Prostate gland (tissue), 2 donors: ENCODE results near the gene CPLX3. TPM values are rescaled to one million over a fixed set of nuclear protein-coding genes. Genes with fewer than 3 reads are reported as not detected.

Experiments used
- DNase-seq: peaks from one replicate; pipeline ENCODE4 v3.0.0-alpha.2; 2019; ENCODE audit warnings: low spot score
- H3K27ac ChIP-seq, 2 donors: fragments of 200-600 bp; sonication (generic); 2 replicates each; pipeline ENCODE4 v1.5.1; 2017 to 2019
- H3K27me3 ChIP-seq: fragments of 200-600 bp; sonication (generic); replicated peaks from 2 replicates; pipeline ENCODE4 v1.5.1; 2019; ENCODE audit not compliant: insufficient read depth
- H3K36me3 ChIP-seq, 2 donors: fragments of 200-600 bp; sonication (generic); 1 replicate in 1 of 2; 2 replicates in 1 of 2; pipeline versions ENCODE4 v1.5.1 to v1.8.1; 2017 to 2019
- H3K4me1 ChIP-seq: fragments of 200-600 bp; sonication (generic); replicated peaks from 2 replicates; pipeline ENCODE4 v1.5.1; 2019
- H3K4me3 ChIP-seq, 2 donors: fragments of 200-600 bp; sonication (generic); 2 replicates each; pipeline ENCODE4 v1.5.1; 2017 to 2019
- H3K9me3 ChIP-seq: fragments of 200-600 bp; sonication (generic); 2 replicates; pipeline ENCODE4 v1.5.1; 2017
- CTCF ChIP-seq, 4 experiments: fragments of 200-600 bp in 2 of 4; fragments of 450-650 bp in 2 of 4; sonication (generic) in 2 of 4; IDR thresholded peaks; 1 replicate in 3 of 4; 2 replicates in 1 of 4; pipeline ENCODE4 v1.5.1; 2016 to 2019; ENCODE audit warnings: antibody characterized with exemption in 4 of 4, mild to moderate bottlenecking in 2 of 4, moderate library complexity in 2 of 4
- POLR2A ChIP-seq: fragments of 450-650 bp; IDR thresholded peaks from one replicate; pipeline ENCODE4 v1.6.1; 2016; ENCODE audit warnings: antibody characterized with exemption, mild to moderate bottlenecking
- POLR2AphosphoS5 ChIP-seq: sonication (generic); formaldehyde crosslinking; IDR thresholded peaks from one replicate; pipeline ENCODE4 v1.6.1; 2017; ENCODE audit warnings: antibody characterized with exemption
- WGBS: methylation state at CpG from one replicate; pipeline ENCODE4 v1.1.5; 2018; 5-methylcytosine and 5-hydroxymethylcytosine counted together
- intact Hi-C: fragments of 100-400 bp; cut with DNase I; formaldehyde crosslinking; loops from one replicate; pipeline ENCODE4 v1.14.2; 2022
- total RNA-seq, 2 donors: library from RNA; depleted of rRNA; stranded (reverse); fragments of >200 nt; gene quantifications; one replicate each; pipeline ENCODE4 v1.1.0, GENCODE V29; 2016

CPLX3 gene
- total RNA-seq, 2 donors from 2014 or later = 40.5 to 59.8 TPM

- Histone ChIP-seq H3K4me1 (peaks cover 19% of the 10 kb centered on the region), H3K9me3 (no peaks in the 10 kb centered on the region), H3K27ac (peak overlapping the region; percentile 77 to 83), H3K4me3 (no peak overlapping the region), H3K27me3 (no peaks in the 10 kb centered on the region), H3K36me3 (peaks cover 4 to 8% of the 10 kb centered on the region in 2 donors)
- DNase-seq = no peak
- TF ChIP-seq POLR2A = no peak
- no peak for TF ChIP-seq CTCF (IDR thresholded peaks at IDR 0.05)
- TF ChIP-seq POLR2AphosphoS5 = no peak
- 76% methylated on average over 17 of the region's 20 CpGs for WGBS
- intact Hi-C loops = no loop called here
These were observed 25.8 kb upstream of the CPLX3 start for GRCh38 chr15:74800559-74801094.

GRCh38 chr15:74801311-74801997, 25.0 kb upstream of the CPLX3 start:
- TF ChIP-seq POLR2A = no peak
- TF ChIP-seq CTCF (IDR thresholded peaks at IDR 0.05) = no peak
- no peak for TF ChIP-seq POLR2AphosphoS5
- intact Hi-C loops = no loop called here
- Histone ChIP-seq H3K9me3 (no peaks in the 10 kb centered on the region), H3K27ac (no peak overlapping the region), H3K4me3 (no peak overlapping the region), H3K27me3 (no peaks in the 10 kb centered on the region), H3K36me3 (peaks cover 4 to 8% of the 10 kb centered on the region in 2 donors), H3K4me1 (peaks cover 19% of the 10 kb centered on the region)
- WGBS = 81% methylated on average over 18 of the region's 18 CpGs
- DNase-seq = no peak

GRCh38 chr15:74802290-74802689, 24.1 kb upstream of the CPLX3 start:
- H3K36me3 ChIP-seq = peaks cover 4 to 8% of the 10 kb centered on the region in 2 donors
- WGBS = 94% methylated on average over 20 of the region's 20 CpGs
- no peak for DNase-seq
- intact Hi-C loops = no loop called here
- TF ChIP-seq POLR2A = no peak
- no peak for TF ChIP-seq POLR2AphosphoS5
- TF ChIP-seq CTCF (IDR thresholded peaks at IDR 0.05) = no peak
- no peak overlapping the region for H3K4me3 ChIP-seq
- H3K27ac ChIP-seq = no peak overlapping the region
- peaks cover 19% of the 10 kb centered on the region for H3K4me1 ChIP-seq
- no peaks in the 10 kb centered on the region for H3K27me3 ChIP-seq
- no peaks in the 10 kb centered on the region for H3K9me3 ChIP-seq

GRCh38 chr15:74802862-74803447, 23.5 kb upstream of the CPLX3 start:
- intact Hi-C loops = no loop called here
- Histone ChIP-seq H3K27ac (no peak overlapping the region), H3K9me3 (no peaks in the 10 kb centered on the region), H3K36me3 (peaks cover 4 to 8% of the 10 kb centered on the region in 2 donors), H3K27me3 (no peaks in the 10 kb centered on the region), H3K4me1 (peaks cover 19% of the 10 kb centered on the region), H3K4me3 (no peak overlapping the region)
- DNase-seq = no peak
- TF ChIP-seq POLR2A (no peak), CTCF (IDR thresholded peaks at IDR 0.05) (no peak), POLR2AphosphoS5 (no peak)
- 87% methylated on average over 31 of the region's 31 CpGs for WGBS
